HG03575 (cell line): ENCODE results near the gene RASL11A.
"Not testable (repeated sequence)": the region's sequence is repeated elsewhere in the genome, so short reads cannot be mapped to it uniquely, and the experiment has no call there.

Experiments
- ATAC-seq: cut with Tn5 transposase; IDR thresholded peaks from one replicate; pipeline ENCODE4 v1.9.1; 2021; ENCODE audit not compliant: unreplicated experiment, insufficient number of reproducible peaks, low FRiP score; ENCODE audit errors: extremely low read depth

Gene RASL11A

GRCh38 chr13:27293873-27294515, 23.4 kb downstream of the RASL11A start:
- ATAC-seq = no peak

GRCh38 chr13:27295096-27295495, 24.5 kb downstream of the RASL11A start:
- ATAC-seq = no peak

GRCh38 chr13:27295660-27296059, 25.0 kb downstream of the RASL11A start:
- no peak for ATAC-seq

DNA sequence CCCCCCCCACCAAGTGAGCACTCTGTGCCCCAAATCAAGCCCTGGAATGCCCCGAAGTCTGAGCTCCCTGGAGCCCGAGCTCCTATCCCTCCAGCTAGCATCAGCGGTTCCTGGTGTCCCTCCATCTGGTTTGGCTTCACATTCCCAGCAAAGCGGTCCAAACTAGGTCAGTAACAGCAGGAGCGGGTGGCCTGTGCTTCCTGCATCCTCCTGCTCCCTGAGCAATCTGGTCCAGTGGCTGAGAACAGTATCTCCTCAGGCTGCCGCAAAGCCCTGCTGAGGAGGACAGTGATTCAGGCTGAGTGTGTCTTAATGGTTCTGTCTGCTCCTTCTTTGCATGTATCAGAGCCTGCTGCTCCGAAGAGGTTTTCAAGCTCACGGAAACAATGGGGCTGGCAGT, 25.9 kb downstream of the RASL11A start:
- ATAC-seq = no peak

- ATAC-seq = no peak
These were observed 28.2 kb downstream of the RASL11A start for GRCh38 chr13:27298849-27299248.

DNA sequence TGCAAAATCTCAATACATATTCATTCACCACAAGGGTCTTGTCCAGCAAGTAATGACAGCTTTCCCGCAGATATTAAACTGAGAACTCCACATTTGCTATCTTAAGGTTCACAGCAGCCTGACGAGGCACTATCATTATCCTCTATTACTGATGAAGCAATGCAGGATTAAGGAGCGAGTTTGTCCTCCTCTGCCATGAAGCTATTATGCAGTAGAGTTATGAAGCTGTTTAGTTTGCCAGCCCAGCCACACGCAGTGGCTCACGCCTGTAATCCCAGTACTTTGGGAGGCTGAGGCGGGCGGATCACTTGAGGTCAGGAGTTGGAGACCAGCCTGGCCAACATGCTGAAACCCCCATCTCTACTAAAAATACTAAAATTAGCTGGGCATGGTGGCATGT, 29.8 kb downstream of the RASL11A start:
- ATAC-seq = not testable (repeated sequence)

DNA sequence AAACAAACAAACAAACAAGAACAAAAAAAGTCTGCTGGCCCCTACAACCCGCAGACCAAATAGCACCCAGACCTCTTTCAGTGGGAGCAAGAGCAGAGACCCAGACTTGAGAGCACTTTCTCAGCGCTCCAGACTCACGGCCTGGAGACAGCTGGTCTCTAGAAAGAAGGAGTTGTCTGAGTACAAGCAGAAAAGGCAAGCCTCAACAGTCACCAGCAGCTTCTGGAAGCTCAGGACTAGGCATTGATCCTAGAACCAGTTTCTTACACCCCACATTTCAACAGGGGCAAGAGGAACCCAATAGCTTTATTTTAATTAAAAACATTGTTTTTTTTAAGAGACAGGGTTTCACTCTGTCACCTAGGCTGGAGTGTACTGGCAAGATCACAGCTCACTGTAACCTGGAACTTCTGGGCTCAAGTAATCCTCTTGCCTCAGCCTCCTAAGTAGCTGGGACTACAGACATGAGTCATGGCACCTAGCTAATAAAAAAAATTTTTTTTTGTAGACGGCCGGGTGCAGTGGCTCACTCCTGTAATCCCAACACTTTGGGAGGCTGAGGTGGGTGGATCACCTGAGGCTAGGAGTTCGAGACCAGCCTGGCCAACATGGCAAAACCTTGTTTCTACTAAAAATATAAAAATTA, 30.4 kb downstream of the RASL11A start:
- no peak for ATAC-seq

DNA sequence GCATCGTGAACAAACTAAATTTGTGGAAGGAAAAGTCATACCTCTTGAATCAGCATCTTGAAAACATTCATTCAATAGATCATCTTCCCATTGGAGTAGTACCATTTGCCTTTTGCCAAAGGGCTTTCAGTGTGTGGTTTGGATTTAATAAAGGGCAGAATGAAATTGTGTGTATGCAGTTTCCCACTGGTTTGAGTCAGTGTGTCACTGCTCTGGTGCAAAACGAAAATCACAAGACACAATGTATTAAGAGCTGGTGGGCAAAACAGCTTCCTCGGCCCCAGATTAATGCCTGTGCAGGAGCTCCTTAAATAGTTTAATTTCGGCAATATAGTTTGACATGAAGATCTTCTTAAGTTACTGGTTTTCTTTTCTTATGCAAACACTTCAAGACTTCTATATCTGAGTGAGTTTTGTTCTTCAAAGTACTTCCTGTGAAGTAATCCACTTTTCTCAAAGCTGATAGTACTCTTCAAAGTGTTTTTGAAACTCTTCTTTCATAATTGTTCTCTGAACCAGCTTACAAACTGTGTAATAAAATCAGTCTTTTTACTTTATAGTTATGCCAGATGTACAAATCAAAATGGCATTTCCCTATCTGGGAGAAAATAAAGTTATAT, 32.1 kb downstream of the RASL11A start:
- ATAC-seq = no peak

- no peak for ATAC-seq
These were observed 33.5 kb downstream of the RASL11A start for GRCh38 chr13:27304099-27304498.

- no peak for ATAC-seq
These were observed 34.0 kb downstream of the RASL11A start for GRCh38 chr13:27304611-27305010.

DNA sequence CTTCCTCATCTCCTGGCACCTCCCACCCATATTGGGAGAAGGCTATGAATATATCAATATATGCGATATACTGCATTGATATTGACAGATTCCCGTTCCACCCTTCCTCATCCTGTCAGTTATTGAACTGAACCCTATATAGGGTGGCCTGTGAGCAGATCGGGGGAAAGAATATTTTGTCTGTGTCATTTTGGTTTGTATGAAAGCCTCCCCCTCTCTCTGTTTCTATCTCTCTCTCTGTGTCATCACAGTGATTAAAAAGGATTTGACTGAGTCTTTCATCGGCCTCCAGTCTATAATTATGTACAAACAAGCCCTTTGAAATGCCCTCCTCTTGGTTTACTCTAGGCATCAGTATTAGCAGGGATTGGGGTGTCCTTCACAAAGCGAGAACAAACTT, 35.7 kb downstream of the RASL11A start:
- no peak for ATAC-seq

DNA sequence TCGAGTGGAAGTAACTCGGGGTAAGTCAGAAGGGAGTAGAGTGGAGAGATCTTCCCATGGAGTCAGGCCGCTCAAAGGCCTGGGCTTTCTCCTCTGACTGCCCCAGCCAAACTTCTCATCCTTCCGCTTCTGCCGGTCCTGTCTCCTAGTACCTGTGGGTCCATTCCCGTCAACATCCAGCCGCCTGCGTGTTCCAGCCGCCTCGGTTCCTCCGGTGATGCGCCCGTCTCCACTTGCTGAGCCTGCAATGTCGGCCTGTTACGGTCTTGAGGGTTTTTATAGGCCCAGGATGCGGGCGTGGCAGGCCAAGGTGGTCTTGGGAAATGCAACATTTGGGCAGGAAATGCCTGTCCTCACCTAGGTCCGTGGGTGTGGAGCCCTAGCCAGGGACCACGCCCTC, 38.3 kb downstream of the RASL11A start:
- no peak for ATAC-seq

GRCh38 chr13:27309401-27309958, 38.9 kb downstream of the RASL11A start:
- no peak for ATAC-seq

GRCh38 chr13:27309967-27310598, 39.5 kb downstream of the RASL11A start:
- ATAC-seq = no peak

- no peak for ATAC-seq
These were observed 40.3 kb downstream of the RASL11A start for GRCh38 chr13:27310946-27311345.

GRCh38 chr13:27311518-27312210, 41.0 kb downstream of the RASL11A start:
- ATAC-seq = no peak

DNA sequence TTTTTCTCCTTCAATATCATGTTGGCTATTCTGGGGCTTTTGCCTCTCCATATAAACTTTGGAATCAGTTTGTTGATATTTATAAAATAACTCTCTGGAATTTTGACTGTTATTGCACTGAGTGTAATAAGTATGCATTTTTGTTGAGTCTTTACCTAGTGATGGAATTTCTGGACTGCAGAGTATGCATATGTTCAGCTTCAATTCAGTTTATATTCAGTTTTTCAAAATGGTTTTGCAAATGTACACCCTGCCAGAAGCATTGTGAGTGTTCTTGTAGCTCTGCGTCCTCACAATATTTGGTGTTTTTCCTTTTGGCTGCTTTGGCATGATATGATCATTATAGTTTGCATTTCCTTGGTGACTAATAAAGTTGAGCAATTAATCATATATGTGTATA, 43.1 kb downstream of the RASL11A start:
- ATAC-seq = no peak

- no peak for ATAC-seq
These were observed 48.8 kb downstream of the RASL11A start for GRCh38 chr13:27319404-27319803.
